K562 (cell line): ENCODE data around the gene ANKZF1. TPM values are rescaled to one million over a fixed set of nuclear protein-coding genes. Genes with fewer than 3 reads are reported as not detected.
A peak's percentile ranks its signal among the peaks of the same experiment; 100 is the strongest.

Experiments
- CREB1 ChIP-seq, 2 experiments: sonication (generic) in 1 of 2; formaldehyde crosslinking in 1 of 2; IDR thresholded peaks; 2 replicates each; pipeline versions ENCODE4 v1.6.1 to v1.8.0; 2012 to 2022; ENCODE audit warnings: inconsistent platforms in 1 of 2, mild to moderate bottlenecking in 1 of 2, missing genetic modification reagents in 1 of 2, moderate library complexity in 1 of 2
- HDAC1 ChIP-seq, 2 experiments: fragments of 450-650 bp; IDR thresholded peaks; 2 replicates each; pipeline ENCODE4 v1.6.1; 2016 to 2017; ENCODE audit warnings: inconsistent platforms in 1 of 2, mild to moderate bottlenecking in 1 of 2, moderate library complexity in 1 of 2
- NELFE ChIP-seq: IDR thresholded peaks from 2 replicates; pipeline ENCODE4 v1.6.1; 2011; ENCODE audit warnings: mild to moderate bottlenecking; ENCODE audit not compliant: insufficient read depth, insufficient read length
- NR4A1 ChIP-seq, 2 experiments: fragments of 250-450 bp in 1 of 2; fragments of 450-650 bp in 1 of 2; sonication (Bioruptor Pico) in 1 of 2; IDR thresholded peaks; 2 replicates each; pipeline versions ENCODE4 v1.4.0 to v1.6.1; 2016 to 2020; ENCODE audit warnings: mild to moderate bottlenecking in 2 of 2, missing compliant biosample characterization in 1 of 2, missing genetic modification characterization in 1 of 2, moderate library complexity in 1 of 2
- PHF20 ChIP-seq: fragments of 450-650 bp; IDR thresholded peaks from 2 replicates; pipeline ENCODE4 v1.6.1; 2018; ENCODE audit not compliant: partially characterized antibody
- PKNOX1 ChIP-seq: fragments of 450-650 bp; IDR thresholded peaks from 2 replicates; pipeline ENCODE4 v1.6.1; 2016
- RBM15 ChIP-seq: fragments of 200-400 bp; formaldehyde crosslinking; IDR thresholded peaks from 2 replicates; pipeline ENCODE4 v1.6.1; 2018; ENCODE audit warnings: mild to moderate bottlenecking, low read length, moderate library complexity; ENCODE audit not compliant: insufficient read depth
- RBM17 ChIP-seq: fragments of 200-400 bp; formaldehyde crosslinking; IDR thresholded peaks from 2 replicates; pipeline ENCODE4 v1.6.1; 2017; ENCODE audit warnings: low read depth, mild to moderate bottlenecking, low read length, borderline replicate concordance
- SRF ChIP-seq, 2 experiments: fragments of 250-450, 450-650 bp in 1 of 2; sonication (Bioruptor Pico) in 1 of 2; sonication (generic) in 1 of 2; formaldehyde crosslinking; IDR thresholded peaks; 2 replicates each; pipeline versions ENCODE4 v1.5.0 to v1.5.1; 2020 to 2022; ENCODE audit warnings: mild to moderate bottlenecking in 1 of 2, missing genetic modification reagents in 1 of 2
- TAL1 ChIP-seq: fragments of 450-650 bp; IDR thresholded peaks from 2 replicates; pipeline ENCODE4 v1.6.1; 2016; ENCODE audit warnings: mild to moderate bottlenecking
- TBL1XR1 ChIP-seq, 2 experiments: IDR thresholded peaks; 2 replicates each; pipeline ENCODE4 v1.6.1; 2012; ENCODE audit warnings: improper control_type of control experiment in 2 of 2, low read length in 2 of 2, mild to moderate bottlenecking in 1 of 2
- ZNF133 ChIP-seq: fragments of 250-450 bp; sonication (Bioruptor Pico); IDR thresholded peaks from 2 replicates; pipeline ENCODE4 v1.4.0; 2020; ENCODE audit warnings: mild to moderate bottlenecking
- ZNF197 ChIP-seq: fragments of 200-800 bp; sonication (Bioruptor generic); IDR thresholded peaks from 2 replicates; pipeline ENCODE4 v1.6.1; 2016; ENCODE audit warnings: low read depth, missing genetic modification characterization, missing compliant biosample characterization
- polyA plus RNA-seq, 8 experiments: library from polyadenylated mRNA; depleted of rRNA in 4 of 8; stranded (reverse) in 5 of 8; unstranded in 3 of 8; fragments of >200 nt; fragmentation: Nextera tagmentation in 2 of 8; fragmentation: Illumina TruSeq in 1 of 8; extraction: Ambion mirVana in 2 of 8; extraction: Trizol in 1 of 8; gene quantifications; 2 replicates each; pipeline versions ENCODE4 v1.2.1 to v1.2.3, GENCODE V29; 2011 to 2014; ENCODE audit warnings: inconsistent platforms in 1 of 8, missing spikeins in 1 of 8
- total RNA-seq, 7 experiments: library from RNA; depleted of rRNA in 6 of 7; stranded (reverse); fragments of >200 nt in 6 of 7; fragmentation: Illumina TruSeq in 2 of 7; extraction: Trizol in 2 of 7; gene quantifications; 2 replicates each; pipeline versions ENCODE4 v1.2.1 to v1.2.3, GENCODE V29; 2011 to 2021; ENCODE audit warnings: low replicate concordance in 1 of 7
- TF ChIP-seq, protein P1 (sequence below): sonication (generic); formaldehyde crosslinking; IDR thresholded peaks from 2 replicates; pipeline ENCODE4 v1.9.0; 2022; ENCODE audit warnings: mild to moderate bottlenecking, missing genetic modification reagents
- TF ChIP-seq, protein P2 (sequence below): fragments of 200-600 bp; sonication (generic); IDR thresholded peaks from one replicate; pipeline ENCODE4 v1.6.1; 2012; ENCODE audit warnings: mild to moderate bottlenecking, low read depth, low read length, inconsistent platforms

The ANKZF1 gene
- total and polyA plus RNA-seq, 9 of the 15 experiments (the other 6 are each of a cell fraction or from before 2014, with no cell fraction given) = 3.1 to 60.6 (median 31.0) TPM

GRCh38 chr2:219285894-219286425, 56.4 kb downstream of the ANKZF1 start (continued):
- TF ChIP-seq TBL1XR1 (IDR thresholded peaks at IDR 0.05; ENCODE audit: low read length in 2 of 2) (no peak), PHF20 (no peak), NELFE (no peak), PKNOX1 (peak; percentile 87), ZNF133 (CRISPR knock-in tag) (no peak), RBM17 (no peak), HDAC1 (IDR thresholded peaks at IDR 0.05) (no peak), RBM15 (no peak), SRF (CRISPR knock-in tag; IDR thresholded peaks at IDR 0.05) (no peak), TAL1 (no peak), ZNF197 (0 out of 2 replicates have a peak, but pooled peaks have one; percentile 60), NR4A1 (CRISPR knock-in tag; IDR thresholded peaks at IDR 0.05) (no peak), NR4A1 (tag; IDR thresholded peaks at IDR 0.05) (no peak), CREB1 (IDR thresholded peaks at IDR 0.05) (no peak), CREB1 (CRISPR knock-in tag; IDR thresholded peaks at IDR 0.05) (peak; percentile 7; the same call in 1 of the 2 replicates)
- TF ChIP-seq, protein P1, sequence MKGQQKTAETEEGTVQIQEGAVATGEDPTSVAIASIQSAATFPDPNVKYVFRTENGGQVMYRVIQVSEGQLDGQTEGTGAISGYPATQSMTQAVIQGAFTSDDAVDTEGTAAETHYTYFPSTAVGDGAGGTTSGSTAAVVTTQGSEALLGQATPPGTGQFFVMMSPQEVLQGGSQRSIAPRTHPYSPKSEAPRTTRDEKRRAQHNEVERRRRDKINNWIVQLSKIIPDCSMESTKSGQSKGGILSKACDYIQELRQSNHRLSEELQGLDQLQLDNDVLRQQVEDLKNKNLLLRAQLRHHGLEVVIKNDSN (CRISPR knock-in tag) = no peak
- TF ChIP-seq, protein P2, sequence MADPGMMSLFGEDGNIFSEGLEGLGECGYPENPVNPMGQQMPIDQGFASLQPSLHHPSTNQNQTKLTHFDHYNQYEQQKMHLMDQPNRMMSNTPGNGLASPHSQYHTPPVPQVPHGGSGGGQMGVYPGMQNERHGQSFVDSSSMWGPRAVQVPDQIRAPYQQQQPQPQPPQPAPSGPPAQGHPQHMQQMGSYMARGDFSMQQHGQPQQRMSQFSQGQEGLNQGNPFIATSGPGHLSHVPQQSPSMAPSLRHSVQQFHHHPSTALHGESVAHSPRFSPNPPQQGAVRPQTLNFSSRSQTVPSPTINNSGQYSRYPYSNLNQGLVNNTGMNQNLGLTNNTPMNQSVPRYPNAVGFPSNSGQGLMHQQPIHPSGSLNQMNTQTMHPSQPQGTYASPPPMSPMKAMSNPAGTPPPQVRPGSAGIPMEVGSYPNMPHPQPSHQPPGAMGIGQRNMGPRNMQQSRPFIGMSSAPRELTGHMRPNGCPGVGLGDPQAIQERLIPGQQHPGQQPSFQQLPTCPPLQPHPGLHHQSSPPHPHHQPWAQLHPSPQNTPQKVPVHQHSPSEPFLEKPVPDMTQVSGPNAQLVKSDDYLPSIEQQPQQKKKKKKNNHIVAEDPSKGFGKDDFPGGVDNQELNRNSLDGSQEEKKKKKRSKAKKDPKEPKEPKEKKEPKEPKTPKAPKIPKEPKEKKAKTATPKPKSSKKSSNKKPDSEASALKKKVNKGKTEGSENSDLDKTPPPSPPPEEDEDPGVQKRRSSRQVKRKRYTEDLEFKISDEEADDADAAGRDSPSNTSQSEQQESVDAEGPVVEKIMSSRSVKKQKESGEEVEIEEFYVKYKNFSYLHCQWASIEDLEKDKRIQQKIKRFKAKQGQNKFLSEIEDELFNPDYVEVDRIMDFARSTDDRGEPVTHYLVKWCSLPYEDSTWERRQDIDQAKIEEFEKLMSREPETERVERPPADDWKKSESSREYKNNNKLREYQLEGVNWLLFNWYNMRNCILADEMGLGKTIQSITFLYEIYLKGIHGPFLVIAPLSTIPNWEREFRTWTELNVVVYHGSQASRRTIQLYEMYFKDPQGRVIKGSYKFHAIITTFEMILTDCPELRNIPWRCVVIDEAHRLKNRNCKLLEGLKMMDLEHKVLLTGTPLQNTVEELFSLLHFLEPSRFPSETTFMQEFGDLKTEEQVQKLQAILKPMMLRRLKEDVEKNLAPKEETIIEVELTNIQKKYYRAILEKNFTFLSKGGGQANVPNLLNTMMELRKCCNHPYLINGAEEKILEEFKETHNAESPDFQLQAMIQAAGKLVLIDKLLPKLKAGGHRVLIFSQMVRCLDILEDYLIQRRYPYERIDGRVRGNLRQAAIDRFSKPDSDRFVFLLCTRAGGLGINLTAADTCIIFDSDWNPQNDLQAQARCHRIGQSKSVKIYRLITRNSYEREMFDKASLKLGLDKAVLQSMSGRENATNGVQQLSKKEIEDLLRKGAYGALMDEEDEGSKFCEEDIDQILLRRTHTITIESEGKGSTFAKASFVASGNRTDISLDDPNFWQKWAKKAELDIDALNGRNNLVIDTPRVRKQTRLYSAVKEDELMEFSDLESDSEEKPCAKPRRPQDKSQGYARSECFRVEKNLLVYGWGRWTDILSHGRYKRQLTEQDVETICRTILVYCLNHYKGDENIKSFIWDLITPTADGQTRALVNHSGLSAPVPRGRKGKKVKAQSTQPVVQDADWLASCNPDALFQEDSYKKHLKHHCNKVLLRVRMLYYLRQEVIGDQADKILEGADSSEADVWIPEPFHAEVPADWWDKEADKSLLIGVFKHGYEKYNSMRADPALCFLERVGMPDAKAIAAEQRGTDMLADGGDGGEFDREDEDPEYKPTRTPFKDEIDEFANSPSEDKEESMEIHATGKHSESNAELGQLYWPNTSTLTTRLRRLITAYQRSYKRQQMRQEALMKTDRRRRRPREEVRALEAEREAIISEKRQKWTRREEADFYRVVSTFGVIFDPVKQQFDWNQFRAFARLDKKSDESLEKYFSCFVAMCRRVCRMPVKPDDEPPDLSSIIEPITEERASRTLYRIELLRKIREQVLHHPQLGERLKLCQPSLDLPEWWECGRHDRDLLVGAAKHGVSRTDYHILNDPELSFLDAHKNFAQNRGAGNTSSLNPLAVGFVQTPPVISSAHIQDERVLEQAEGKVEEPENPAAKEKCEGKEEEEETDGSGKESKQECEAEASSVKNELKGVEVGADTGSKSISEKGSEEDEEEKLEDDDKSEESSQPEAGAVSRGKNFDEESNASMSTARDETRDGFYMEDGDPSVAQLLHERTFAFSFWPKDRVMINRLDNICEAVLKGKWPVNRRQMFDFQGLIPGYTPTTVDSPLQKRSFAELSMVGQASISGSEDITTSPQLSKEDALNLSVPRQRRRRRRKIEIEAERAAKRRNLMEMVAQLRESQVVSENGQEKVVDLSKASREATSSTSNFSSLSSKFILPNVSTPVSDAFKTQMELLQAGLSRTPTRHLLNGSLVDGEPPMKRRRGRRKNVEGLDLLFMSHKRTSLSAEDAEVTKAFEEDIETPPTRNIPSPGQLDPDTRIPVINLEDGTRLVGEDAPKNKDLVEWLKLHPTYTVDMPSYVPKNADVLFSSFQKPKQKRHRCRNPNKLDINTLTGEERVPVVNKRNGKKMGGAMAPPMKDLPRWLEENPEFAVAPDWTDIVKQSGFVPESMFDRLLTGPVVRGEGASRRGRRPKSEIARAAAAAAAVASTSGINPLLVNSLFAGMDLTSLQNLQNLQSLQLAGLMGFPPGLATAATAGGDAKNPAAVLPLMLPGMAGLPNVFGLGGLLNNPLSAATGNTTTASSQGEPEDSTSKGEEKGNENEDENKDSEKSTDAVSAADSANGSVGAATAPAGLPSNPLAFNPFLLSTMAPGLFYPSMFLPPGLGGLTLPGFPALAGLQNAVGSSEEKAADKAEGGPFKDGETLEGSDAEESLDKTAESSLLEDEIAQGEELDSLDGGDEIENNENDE = no peak
